GDM1 (cell line): Measurements from ENCODE around the gene ROBO4.

Source experiments
- DNase-seq: peaks from one replicate; lab custom pipeline; 2025; lab: John Stamatoyannopoulos, UW

Gene ROBO4

GRCh38 chr11:124872741-124873140 is 24.9 kb downstream of the ROBO4 start:
- no peak for DNase-seq

- DNase-seq: no peak
Measured at GRCh38 chr11:124872280-124872679, 25.4 kb downstream of the ROBO4 start.

GRCh38 chr11:124870430-124870829 is 27.2 kb downstream of the ROBO4 start:
- no peak for DNase-seq

- DNase-seq: no peak
Measured at GRCh38 chr11:124869856-124870387, 27.7 kb downstream of the ROBO4 start.

- no peak for DNase-seq
Measured at GRCh38 chr11:124869331-124869730, 28.3 kb downstream of the ROBO4 start.

GRCh38 chr11:124868331-124869274 is 29.1 kb downstream of the ROBO4 start:
- DNase-seq: no peak

- no peak for DNase-seq
Measured at GRCh38 chr11:124867700-124868099, 30.0 kb downstream of the ROBO4 start.

GRCh38 chr11:124865902-124866851 is 31.5 kb downstream of the ROBO4 start:
- DNase-seq: no peak

- no peak for DNase-seq
Measured at GRCh38 chr11:124865181-124865901, 32.3 kb downstream of the ROBO4 start, which contains the start of gene ROBO3. ROBO3 (plus strand) TSS chr11:124865432; CDS start chr11:124865578, 146 bp downstream.

GRCh38 chr11:124864892-124865180 is 32.8 kb downstream of the ROBO4 start:
- DNase-seq: no peak

- DNase-seq: no peak
Measured at GRCh38 chr11:124864176-124864891, 33.3 kb downstream of the ROBO4 start.

- no peak for DNase-seq
Measured at GRCh38 chr11:124863826-124864165, 33.9 kb downstream of the ROBO4 start.

GRCh38 chr11:124863137-124863825 is 34.4 kb downstream of the ROBO4 start:
- no peak for DNase-seq

- no peak for DNase-seq
Measured at GRCh38 chr11:124861670-124862069, 36.0 kb downstream of the ROBO4 start.

GRCh38 chr11:124859171-124859570 is 38.5 kb downstream of the ROBO4 start:
- DNase-seq: no peak

GRCh38 chr11:124846070-124846673 is 51.5 kb downstream of the ROBO4 start:
- DNase-seq: no peak

GRCh38 chr11:124844664-124845079 is 53.0 kb downstream of the ROBO4 start:
- no peak for DNase-seq

- no peak for DNase-seq
Measured at GRCh38 chr11:124843616-124843910, 54.1 kb downstream of the ROBO4 start.

GRCh38 chr11:124842305-124842704 is 55.4 kb downstream of the ROBO4 start:
- DNase-seq: no peak

- DNase-seq: no peak
Measured at GRCh38 chr11:124841840-124842239, 55.8 kb downstream of the ROBO4 start.
